Measurements from ENCODE around the gene GNG3.

- TF ChIP-seq, protein P1, sequence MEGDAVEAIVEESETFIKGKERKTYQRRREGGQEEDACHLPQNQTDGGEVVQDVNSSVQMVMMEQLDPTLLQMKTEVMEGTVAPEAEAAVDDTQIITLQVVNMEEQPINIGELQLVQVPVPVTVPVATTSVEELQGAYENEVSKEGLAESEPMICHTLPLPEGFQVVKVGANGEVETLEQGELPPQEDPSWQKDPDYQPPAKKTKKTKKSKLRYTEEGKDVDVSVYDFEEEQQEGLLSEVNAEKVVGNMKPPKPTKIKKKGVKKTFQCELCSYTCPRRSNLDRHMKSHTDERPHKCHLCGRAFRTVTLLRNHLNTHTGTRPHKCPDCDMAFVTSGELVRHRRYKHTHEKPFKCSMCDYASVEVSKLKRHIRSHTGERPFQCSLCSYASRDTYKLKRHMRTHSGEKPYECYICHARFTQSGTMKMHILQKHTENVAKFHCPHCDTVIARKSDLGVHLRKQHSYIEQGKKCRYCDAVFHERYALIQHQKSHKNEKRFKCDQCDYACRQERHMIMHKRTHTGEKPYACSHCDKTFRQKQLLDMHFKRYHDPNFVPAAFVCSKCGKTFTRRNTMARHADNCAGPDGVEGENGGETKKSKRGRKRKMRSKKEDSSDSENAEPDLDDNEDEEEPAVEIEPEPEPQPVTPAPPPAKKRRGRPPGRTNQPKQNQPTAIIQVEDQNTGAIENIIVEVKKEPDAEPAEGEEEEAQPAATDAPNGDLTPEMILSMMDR (IDR thresholded peaks at IDR 0.05), result no peak
- TF ChIP-seq POLR2A (IDR thresholded peaks at IDR 0.05) (peak; percentile 86 to 89), EP300 (IDR thresholded peaks at IDR 0.05) (no peak)
These were observed 19.8 kb downstream of the GNG3 start, which contains the start of gene HNRNPUL2 for GRCh38 chr11:62727165-62727871.

Data from suprapubic skin (tissue), 3 donors.